ENCODE measurements around the gene NUP93.

NUP93 gene

DNA sequence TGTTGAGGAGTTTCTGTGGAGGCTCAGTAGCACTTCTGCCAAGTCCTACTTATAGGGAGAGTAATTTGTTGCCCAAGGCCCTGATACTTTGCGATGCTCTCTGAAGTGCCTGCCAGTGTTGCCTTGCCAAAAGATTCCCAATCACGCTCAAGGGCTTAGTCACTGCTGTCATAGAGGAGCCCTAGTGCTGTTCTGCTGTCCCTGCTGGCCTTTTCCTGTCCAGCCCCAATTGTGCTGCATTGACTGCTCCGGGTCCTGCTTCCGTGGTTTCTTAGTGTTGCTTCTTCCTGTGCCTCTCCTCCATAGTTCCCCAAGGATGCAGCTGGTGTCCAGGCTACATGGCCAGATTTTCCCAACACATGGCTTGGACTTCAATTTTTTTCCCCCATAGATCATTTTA lies 13.9 kb downstream of the NUP93 start:
- no peak for DNase-seq (ENCODE audit: low spot score)

DNA sequence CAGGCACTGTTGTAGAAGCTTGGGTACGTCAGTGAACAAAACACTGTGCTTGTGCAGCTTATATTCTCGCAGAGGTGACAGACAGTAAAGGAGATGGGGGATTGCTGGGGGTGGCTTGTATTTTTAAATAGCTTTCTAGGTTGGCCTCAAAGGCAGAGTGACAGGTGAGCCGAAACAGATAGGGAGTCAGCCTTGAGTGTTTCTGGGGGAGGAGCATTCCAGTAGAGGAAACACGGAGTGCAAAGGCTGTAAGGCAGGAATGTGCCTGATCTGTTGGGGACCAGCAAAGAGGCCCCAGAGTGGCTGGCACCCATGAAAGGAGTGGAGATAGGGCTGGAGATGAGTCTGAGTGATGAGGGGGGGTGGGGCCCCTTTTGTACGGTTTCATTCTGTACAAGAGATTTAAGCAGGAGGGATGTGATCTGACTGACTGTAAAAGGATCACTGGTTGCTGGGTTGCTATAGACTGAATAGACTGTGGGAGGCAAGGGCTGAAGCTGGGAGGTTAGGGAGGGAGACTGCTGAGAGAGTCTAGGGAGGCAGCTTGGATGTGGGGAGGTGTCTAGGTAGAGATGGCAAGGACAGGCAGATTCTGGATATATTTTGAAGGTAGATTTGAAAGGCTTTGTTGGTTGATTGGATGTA lies 15.2 kb downstream of the NUP93 start:
- DNase-seq (ENCODE audit: low spot score), result no peak

DNA sequence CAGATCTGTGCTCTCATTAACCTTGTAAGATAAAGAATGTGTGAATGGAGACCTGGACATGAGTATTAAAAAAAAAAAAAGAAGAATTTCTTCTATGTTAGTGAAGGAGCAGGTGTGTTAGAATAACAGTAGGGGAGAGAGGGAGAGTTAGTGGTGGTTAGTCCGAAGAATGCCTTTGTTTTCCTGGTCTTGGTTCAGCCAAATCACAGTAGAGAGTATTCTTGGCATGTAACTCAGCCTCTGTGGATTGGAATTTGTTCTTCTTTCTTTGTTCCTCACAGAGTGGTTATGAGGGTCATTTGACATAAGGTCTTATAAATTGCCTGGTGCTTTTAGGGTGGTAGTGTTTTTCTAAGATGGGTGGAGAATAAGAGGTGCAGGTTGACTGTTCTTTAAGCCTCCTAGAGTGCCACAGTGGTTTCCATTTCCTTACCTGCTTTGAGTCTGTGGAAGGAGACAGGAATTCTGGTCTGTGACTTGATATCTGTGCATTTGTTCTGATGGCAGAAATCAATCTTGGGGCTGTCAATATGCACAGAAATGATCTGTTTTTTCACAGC lies 17.6 kb downstream of the NUP93 start:
- DNase-seq (ENCODE audit: low spot score), result no peak

DNA sequence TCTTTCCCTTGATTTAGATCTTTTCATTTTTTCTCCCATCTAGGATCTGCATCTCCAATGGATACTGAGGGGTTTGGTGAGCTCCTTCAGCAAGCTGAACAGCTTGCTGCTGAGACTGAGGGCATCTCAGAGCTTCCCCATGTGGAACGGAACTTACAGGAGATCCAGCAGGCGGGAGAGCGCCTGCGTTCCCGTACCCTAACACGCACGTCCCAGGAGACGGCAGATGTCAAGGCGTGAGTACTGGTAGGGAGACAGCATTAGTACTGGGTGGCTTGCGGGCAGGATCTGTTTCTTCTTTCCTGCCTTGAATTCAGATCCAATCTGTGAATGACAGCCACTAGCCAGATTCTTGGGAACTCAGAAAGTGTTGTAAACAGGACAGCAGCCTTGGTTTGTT lies 18.3 kb downstream of the NUP93 start:
- DNase-seq (ENCODE audit: low spot score), result no peak

DNA sequence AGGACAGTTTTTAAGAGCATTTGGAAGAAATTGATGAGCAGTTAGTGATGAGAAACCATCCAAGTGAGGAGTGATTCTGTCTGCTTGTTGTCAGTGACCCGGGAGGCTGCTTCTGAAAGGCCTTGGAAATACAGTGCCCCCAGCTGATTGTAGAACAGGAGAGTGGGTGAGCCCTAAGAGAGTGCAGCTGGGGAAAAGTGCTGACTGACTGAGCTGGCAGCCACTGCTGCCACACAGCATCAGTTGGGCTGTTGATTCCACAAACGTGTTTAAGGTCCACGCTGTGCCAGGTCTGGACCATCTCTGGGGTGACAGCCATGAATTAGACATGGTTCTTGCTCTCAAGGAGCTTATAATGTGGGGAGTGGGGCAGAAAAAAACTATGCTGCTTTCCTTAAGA lies 18.9 kb downstream of the NUP93 start:
- DNase-seq (ENCODE audit: low spot score), result no peak

DNA sequence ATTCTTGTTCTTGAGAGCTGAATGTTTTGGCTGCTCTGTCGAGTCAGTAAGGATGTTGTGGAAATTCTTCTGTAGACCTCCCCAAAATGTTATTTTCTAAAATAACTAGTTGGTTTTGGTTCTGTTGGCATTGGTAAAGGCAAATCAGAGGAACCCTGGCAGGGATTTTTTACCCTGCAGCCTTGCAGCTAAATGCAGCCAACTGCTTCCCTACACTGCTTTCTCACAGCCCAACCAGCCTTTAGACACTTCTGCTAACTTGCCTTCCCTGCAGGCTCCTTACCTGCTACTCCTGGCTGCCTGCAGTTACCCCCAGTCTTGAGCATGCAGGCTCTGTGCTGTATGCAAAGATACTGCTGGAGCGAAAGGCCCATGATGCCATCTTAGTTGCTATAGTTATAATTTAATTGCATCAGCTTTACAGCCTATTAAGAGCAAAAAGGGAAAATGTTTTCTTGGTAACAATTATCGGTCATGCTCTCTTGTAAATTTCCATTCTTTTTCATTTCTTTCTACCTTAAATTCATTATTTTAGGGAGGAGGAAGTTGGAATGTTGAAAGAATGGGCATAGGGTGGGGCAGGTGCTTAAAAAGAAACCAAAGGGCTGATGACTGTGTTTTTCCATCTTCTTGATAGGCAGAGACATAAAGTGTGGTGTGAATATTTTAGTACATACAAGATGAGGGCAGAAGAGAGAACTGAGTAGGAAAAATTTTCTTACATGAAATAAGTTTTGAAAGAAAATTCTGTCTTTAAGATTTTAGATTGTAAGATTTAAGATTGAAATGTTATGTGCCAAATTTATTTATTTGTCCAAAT lies 20.0 kb downstream of the NUP93 start:
- DNase-seq (ENCODE audit: low spot score), result no peak

- DNase-seq (ENCODE audit: low spot score), result no peak
Measured at GRCh38 chr16:56753410-56753809, 23.5 kb downstream of the NUP93 start.

GRCh38 chr16:56755038-56755437 lies 25.1 kb downstream of the NUP93 start:
- no peak for DNase-seq (ENCODE audit: low spot score)

GRCh38 chr16:56758432-56758831 lies 28.5 kb downstream of the NUP93 start:
- no peak for DNase-seq (ENCODE audit: low spot score)

GRCh38 chr16:56758930-56759329 lies 29.0 kb downstream of the NUP93 start:
- DNase-seq (ENCODE audit: low spot score), result no peak

GRCh38 chr16:56763291-56763916 lies 33.5 kb downstream of the NUP93 start:
- DNase-seq (ENCODE audit: low spot score), result no peak

- DNase-seq (ENCODE audit: low spot score), result no peak
Measured at GRCh38 chr16:56764835-56765234, 34.9 kb downstream of the NUP93 start.

DNA sequence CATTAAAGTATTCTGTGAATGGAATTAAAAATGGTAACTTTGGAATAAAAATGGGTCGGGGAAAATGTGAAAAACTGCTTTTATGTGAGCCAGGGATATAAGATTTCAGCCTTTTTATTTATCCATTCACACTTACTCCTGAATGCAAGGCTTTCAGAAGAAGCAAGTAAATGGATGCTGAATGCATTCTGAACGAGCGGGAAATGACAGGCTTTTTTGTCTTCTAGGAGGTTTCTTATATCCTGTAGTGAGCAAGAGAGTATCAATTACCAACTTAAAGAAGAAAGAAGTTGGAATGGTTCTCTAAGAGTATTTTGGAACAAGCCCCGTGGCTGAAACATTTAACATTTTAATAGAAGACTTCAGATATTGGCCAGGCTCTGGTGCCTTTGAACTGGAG lies 36.0 kb downstream of the NUP93 start:
- no peak for DNase-seq (ENCODE audit: low spot score)

GRCh38 chr16:56767024-56767423 lies 37.1 kb downstream of the NUP93 start:
- DNase-seq (ENCODE audit: low spot score), result no peak

DNA sequence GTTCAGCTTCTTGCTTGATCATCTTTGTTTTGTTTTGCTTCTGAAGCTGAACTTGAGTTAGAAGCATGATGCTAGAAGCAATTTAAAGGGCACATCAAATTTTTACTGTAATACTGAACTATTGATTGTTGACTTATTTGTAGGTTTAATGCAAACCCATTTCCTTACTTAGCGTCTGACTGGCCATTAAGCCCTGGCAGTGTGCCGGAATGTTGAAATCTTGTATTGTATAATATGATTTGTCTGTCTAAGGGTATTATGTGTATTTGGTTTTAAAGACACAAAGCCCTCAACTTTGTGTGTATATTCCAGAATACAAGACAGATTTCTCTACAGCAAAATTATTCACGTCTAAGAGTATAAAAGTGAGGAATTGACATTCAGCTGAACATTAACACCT lies 39.7 kb downstream of the NUP93 start:
- no peak for DNase-seq (ENCODE audit: low spot score)

DNA sequence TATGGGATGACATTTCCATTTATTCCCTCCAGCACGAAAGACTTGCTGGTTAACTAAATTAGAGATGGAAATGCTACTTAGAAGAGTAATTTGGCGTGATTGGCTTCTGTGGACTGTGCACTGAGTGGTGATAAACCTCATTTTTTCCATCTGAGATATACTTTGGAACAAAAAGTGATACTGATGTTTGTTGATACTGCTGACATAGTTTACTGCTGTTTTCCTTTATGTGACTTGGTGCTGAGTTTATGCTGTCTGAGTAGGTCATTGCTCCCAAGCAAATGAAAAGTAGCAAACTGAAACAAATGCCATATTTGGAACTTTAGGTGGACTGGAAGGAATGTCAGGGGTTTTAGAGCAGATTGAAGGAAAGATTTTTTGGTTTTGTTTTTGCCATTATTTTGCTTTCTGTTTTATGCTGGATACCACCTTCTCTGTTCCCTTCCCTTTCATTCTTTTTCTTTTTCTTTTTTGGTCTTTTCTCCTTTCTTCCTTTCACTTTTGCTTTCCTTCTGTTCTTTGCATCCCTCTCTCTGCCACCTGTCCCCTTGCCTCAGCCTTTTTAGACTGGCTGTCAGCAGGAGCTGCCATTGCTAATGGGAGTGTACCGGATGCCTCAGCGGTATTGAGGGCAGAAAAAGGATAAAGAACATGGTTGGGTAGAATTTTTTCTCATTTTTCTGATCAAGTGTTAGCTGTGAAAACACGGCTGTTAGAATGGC lies 41.8 kb downstream of the NUP93 start:
- no peak for DNase-seq (ENCODE audit: low spot score)

DNA sequence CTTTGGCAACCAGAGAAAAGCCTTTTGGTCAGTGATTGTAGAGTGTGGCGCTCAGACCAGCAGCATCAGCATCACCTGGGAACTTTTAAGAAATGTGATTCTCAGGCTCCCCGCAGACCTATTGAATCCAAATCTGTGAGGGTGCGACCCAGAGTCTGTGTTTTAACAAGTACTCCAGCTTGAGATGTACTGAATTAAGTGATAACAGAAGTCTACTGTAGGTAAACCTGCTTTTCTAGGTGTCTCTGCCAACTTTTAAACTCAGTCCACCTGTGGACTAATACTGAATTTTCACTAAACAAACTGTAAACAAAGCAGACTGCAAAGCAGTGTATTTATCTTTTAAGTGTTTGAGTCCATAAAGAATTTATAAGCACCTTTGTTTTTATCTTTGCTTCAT lies 43.6 kb downstream of the NUP93 start:
- DNase-seq (ENCODE audit: low spot score), result no peak

- DNase-seq (ENCODE audit: low spot score), result no peak
Measured at GRCh38 chr16:56774016-56774680, 44.2 kb downstream of the NUP93 start.

DNA sequence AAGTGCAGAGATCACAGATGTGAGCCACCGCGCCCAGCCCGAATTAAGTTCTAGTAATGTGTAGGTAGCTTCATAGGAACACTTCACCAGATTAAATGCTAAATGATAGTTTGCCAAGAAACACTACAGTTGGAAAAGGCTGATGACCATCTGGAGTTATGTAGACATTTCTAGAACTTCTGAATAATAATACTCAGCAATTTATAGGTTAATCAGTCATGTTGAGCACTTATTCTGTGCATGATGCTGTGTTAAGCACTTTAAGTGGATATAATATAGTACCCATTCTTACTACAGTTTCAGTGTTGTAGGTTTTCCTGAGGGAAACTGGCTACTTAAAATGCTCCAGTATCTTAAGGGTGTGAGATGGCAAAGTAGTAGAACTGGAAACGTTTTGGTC lies 45.2 kb downstream of the NUP93 start:
- DNase-seq (ENCODE audit: low spot score), result no peak

DNA sequence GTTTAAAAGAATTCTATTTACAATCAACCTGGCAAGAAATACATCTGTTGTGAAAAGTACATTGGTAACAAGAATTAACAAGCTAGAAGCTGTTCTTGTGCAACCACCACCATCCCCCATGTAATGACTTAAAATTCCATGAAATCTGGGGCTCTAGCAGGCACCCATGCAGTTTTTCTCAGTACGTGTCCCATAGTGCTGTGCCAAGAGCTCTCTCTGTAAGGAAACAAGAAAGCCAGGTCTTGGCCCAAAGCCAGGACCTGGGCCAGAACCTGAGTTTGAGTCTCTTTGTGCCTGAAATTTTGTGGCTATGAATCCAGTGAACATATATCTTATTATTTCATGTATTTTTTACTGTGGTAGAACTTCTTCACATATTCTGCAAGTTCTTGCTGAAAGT lies 46.6 kb downstream of the NUP93 start:
- peak; percentile 5 for DNase-seq (ENCODE audit: low spot score)

- DNase-seq (ENCODE audit: low spot score), result no peak
Measured at GRCh38 chr16:56777001-56777400, 47.1 kb downstream of the NUP93 start.

- no peak for DNase-seq (ENCODE audit: low spot score)
Measured at GRCh38 chr16:56777482-56777881, 47.6 kb downstream of the NUP93 start.
